ENCODE results near the gene CIITA. TPM values are rescaled to one million over a fixed set of nuclear protein-coding genes. Genes with fewer than 3 reads are reported as not detected.

CIITA gene
- total RNA-seq, 1 experiment from 2014 or later = 0.26 TPM

GRCh38 chr16:10888320-10888937 lies 11.4 kb downstream of the CIITA start:
- Mint-ChIP-seq H3K4me3 (no peak overlapping the region), H3K27ac (no peak overlapping the region), H3K4me1 (peaks cover 3% of the 10 kb centered on the region), H3K9me3 (no peaks in the 10 kb centered on the region), H3K27me3 (ENCODE audit: low read depth) (no peaks in the 10 kb centered on the region; the same call in 1 of the 2 replicates), H3K36me3 (no peaks in the 10 kb centered on the region)
- TF ChIP-seq EMX1 (CRISPR knock-in tag; IDR thresholded peaks at IDR 0.05) (no peak), RORB (CRISPR knock-in tag; IDR thresholded peaks at IDR 0.05) (no peak), NFYB (CRISPR knock-in tag; conservative IDR thresholded peaks at IDR 0.05; ENCODE audit: low read depth) (no peak), ETV6 (CRISPR knock-in tag; IDR thresholded peaks at IDR 0.05) (no peak), FOXJ3 (CRISPR knock-in tag; IDR thresholded peaks at IDR 0.05; ENCODE audit: borderline replicate concordance) (no peak), ERG (CRISPR knock-in tag; IDR thresholded peaks at IDR 0.05) (no peak), NFE2L1 (CRISPR knock-in tag; IDR thresholded peaks at IDR 0.05) (no peak), PRDM15 (CRISPR knock-in tag; IDR thresholded peaks at IDR 0.05) (no peak), ZBTB43 (CRISPR knock-in tag; IDR thresholded peaks at IDR 0.05) (no peak), GRHL2 (CRISPR knock-in tag; IDR thresholded peaks at IDR 0.05; ENCODE audit: insufficient replicate concordance, severe bottlenecking) (no peak)
- CTCF ChIA-PET = interaction anchor here (2.0 kb wide), 1 partner anchor 30 kb away, joined by 5 read pairs; no protein-coding TSS in a partner anchor
- POLR2A ChIA-PET = no interaction called here
- DNase-seq (ENCODE audit: low spot score) = no peak
- ATAC-seq = no peak

GRCh38 chr16:10889855-10890254 lies 12.9 kb downstream of the CIITA start:
- Mint-ChIP-seq H3K4me3 (no peak overlapping the region), H3K9me3 (no peaks in the 10 kb centered on the region), H3K4me1 (peaks cover under 1% of the 10 kb centered on the region), H3K27me3 (ENCODE audit: low read depth) (no peaks in the 10 kb centered on the region; the same call in 1 of the 2 replicates), H3K27ac (no peak overlapping the region), H3K36me3 (no peaks in the 10 kb centered on the region)
- no peak for DNase-seq (ENCODE audit: low spot score)
- ChIA-PET CTCF (interaction anchor here (1.0 to 2.4 kb wide), 2 partner anchors 29 kb away, joined by 4 to 12 read pairs; no protein-coding TSS in a partner anchor), POLR2A (no interaction called here)
- no peak for ATAC-seq
- TF ChIP-seq ZNF671 (CRISPR knock-in tag; IDR thresholded peaks at IDR 0.05) (no peak), JAZF1 (CRISPR knock-in tag; IDR thresholded peaks at IDR 0.05) (no peak), E2F4 (CRISPR knock-in tag; IDR thresholded peaks at IDR 0.05; ENCODE audit: borderline replicate concordance, low read depth) (no peak), ZNF317 (CRISPR knock-in tag; IDR thresholded peaks at IDR 0.05; ENCODE audit: borderline replicate concordance, low read depth) (no peak), ZNF121 (CRISPR knock-in tag; IDR thresholded peaks at IDR 0.05) (no peak), ZBTB43 (CRISPR knock-in tag; IDR thresholded peaks at IDR 0.05) (no peak), ZBTB21 (CRISPR knock-in tag; IDR thresholded peaks at IDR 0.05; ENCODE audit: borderline replicate concordance) (no peak), ERG (CRISPR knock-in tag; IDR thresholded peaks at IDR 0.05) (no peak), JUN (CRISPR knock-in tag; IDR thresholded peaks at IDR 0.05) (no peak), PREB (CRISPR knock-in tag; IDR thresholded peaks at IDR 0.05; ENCODE audit: borderline replicate concordance) (no peak), MAX (CRISPR knock-in tag; IDR thresholded peaks at IDR 0.05) (no peak)
